HG02870 (cell line): ENCODE results near the gene PPIP5K1.
"Not testable (repeated sequence)": the region's sequence is repeated elsewhere in the genome, so short reads cannot be mapped to it uniquely, and the experiment has no call there.

Experiments
- ATAC-seq: cut with Tn5 transposase; IDR thresholded peaks from one replicate; pipeline ENCODE4 v1.9.1; 2021; ENCODE audit warnings: mild to moderate bottlenecking, moderate library complexity; ENCODE audit not compliant: unreplicated experiment

PPIP5K1 gene

DNA sequence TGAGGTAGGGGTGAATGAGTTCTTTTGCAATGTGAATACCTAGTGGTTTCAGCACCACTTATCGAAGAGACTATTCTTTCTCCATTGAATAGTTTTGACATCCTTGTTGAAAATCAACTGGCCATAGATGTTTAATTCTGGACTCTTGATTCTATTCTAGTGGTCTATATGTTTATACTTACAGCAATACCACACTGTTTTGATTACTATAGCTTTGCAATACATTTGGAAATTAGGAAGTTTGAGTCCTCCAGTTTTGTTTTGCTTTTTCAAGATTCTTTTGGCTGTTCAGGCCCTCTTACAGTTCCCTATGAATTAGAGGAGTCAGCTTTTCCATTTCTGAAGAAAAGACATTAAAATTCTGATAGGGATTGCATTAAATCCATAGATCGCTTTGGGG, 42.5 kb downstream of the PPIP5K1 start:
- ATAC-seq: no peak

DNA sequence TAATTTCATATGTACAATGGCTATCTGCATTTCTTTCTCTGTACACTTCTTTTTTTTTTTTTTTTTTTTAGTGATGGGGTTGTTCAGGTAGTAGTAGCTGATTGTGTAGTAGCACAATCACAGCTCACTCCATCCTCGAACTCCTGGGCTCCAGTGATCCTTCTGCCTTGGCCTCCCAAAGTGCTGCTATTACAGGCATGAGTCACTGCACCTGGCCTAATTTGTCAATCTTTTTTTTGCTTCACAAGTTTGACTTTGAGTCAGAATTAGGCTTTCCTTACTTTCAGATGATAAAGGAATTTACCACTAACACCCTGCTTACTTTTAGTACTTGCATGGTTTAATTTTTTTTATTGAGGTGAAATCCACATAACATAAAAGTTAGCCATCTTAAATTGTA, 44.6 kb downstream of the PPIP5K1 start:
- ATAC-seq: no peak

DNA sequence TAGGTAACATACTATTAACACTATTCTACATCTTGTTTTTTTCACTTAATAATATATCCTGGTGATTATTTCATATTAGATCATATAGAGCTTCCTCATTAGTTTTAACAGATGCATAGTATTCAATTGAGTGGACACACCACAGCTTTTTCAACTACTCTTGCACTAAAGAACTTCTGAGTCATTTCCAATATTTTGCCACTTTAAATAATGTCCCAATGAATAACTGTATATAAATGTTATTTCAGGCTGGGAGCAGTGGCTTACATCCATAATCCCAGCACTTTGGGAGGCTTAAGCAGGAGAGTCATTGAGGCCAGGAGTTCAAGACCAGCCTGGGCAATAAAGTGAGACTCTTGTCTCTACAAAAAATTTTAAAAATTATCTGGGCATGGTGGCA, 45.7 kb downstream of the PPIP5K1 start:
- no peak for ATAC-seq

DNA sequence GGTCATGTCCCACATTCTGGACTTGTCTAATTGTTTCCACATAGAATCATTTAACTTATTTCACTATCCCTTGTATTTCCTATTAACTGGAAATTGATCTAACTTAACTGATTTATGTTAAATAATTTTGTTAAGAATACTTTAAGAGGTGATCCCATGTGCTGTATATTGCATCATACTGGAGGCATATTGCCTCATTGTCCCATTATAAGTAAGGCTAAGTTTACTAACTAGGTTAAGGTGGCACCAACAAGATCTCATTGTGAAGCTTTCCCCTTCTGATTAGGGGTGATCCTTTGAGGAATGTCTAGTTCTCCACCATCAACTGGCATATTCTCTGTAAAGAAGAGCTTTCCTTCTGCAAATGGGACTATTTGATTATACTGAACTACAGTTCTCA, 48.2 kb downstream of the PPIP5K1 start:
- ATAC-seq: no peak

DNA sequence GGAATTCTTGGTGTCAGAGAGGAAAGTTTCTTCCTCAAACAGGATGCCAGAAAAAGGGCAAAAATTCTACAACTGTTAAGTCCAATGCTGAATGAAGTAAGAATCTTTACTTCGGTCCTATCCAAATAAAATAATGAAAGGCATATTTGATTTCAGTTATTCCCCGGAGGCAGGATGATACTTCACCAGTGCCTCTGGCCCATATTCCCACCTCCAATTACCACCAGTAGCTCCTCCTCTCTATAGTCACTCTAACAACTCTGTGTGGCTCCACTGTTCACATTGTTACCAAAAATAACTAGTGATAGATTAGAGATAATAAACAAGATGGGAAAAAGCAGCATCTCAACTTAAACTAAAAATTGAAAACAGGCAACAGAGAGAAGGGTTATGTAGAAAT, 51.9 kb downstream of the PPIP5K1 start:
- ATAC-seq: no peak

DNA sequence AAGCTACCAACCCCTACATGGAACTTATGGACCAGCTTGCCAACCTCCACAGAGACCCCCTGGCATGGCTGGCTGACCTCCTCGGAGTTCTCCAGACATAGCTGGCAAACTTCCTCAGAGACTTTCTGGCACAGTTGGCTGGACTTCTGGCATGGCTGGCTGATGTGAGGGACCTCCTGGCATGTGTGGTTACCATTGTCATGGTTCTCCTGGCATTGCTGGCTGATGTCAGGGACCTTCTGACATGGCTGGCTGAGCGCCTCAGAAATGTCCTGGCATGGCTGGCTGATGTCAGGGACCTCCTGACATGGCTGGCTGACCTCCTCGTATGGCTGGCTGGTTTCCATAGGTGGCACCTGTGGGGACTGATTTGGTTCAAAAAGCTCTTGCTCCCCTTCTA, 55.1 kb downstream of the PPIP5K1 start:
- no peak for ATAC-seq

DNA sequence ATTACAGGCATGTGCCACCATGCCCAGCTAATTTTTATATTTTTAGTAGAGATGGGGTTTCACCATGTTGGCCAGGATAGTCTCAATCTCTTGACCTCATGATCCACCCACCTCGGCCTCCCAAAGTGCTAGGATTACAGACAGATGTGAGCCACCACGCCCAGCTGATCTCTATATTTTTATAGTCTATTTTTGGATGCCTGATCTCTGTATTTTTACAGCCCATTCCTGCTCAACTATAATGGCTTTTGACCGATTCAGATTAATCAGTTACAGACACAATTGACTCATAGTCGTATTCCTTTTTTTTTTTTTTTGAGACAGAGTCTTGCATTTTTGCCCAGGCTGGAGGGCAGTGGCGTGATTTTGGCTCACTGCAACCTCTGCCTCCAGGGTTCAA, 57.2 kb downstream of the PPIP5K1 start:
- not testable (repeated sequence) for ATAC-seq

DNA sequence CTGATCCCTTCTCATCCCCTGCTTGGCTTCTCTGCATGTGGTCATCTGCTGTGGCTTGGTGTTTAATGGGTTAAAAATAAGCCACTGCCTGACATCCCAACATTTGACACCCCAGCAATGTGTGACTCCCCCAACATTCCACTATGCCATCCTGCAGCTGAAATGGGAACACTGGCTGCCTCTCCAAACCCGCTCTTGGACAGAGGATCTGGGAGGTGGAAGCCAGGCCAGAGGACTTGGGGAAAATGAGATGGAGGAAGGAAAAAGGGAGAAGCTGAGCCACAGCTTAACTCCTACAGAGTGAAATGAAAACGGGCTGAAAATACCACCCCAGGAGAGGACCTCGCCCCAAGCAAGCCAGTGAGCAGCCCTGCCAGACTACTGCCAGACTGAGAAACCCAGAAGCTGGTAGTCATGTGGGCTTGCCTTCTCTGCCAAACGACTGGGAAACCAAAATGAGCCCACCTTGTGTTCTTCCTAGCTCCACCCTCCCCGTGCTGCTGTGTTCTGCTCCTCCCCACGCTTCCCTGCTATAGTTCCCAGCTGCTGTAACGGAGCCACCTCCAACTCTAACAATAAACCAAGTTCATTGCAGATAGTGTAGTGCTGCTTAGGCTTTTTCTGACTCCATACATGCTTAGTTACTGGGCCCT, 58.9 kb downstream of the PPIP5K1 start:
- no peak for ATAC-seq

DNA sequence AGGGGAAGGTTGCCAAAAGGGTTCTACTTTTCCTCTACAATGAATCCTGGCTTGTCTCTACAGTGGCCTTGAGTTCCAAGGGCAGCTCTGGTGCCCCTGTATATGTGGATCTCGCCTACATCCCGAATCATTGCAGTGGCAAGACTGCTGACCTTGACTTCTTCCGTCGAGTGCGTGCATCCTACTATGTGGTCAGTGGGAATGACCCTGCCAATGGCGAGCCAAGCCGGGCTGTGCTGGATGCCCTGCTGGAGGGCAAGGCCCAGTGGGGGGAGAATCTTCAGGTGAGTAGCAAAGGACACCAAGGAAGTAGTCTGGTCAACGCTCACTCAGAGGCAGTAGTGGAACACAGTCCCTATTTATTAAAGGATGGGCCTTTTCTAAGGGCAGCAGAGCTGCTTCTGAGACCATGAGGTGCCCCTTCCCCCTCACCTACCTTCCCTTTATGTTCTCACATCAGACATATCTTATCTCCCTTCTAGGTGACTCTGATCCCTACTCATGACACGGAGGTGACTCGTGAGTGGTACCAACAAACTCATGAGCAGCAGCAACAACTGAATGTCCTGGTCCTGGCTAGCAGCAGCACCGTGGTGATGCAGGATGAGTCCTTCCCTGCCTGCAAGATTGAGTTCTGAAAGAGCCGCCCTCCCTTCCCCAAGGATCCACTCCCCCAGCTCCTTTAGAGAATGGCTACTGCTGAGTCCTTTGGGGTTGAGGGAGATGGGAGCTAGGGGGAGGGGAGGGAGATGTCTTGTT, 60.2 kb downstream of the PPIP5K1 start:
- no peak for ATAC-seq

DNA sequence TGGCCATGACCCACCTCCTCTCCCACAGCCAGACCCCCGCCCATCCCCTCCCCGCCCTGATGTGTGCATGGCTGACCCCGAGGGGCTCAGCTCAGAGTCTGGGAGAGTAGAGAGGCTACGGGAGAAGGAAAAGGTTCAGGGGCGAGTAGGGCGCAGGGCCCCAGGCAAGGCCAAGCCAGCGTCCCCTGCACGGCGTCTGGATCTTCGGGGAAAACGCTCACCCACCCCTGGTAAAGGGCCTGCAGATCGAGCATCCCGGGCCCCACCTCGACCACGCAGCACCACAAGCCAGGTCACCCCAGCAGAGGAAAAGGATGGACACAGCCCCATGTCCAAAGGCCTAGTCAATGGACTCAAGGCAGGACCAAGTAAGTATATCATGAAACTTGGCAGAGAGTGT, 60.9 kb downstream of the PPIP5K1 start:
- no peak for ATAC-seq

DNA sequence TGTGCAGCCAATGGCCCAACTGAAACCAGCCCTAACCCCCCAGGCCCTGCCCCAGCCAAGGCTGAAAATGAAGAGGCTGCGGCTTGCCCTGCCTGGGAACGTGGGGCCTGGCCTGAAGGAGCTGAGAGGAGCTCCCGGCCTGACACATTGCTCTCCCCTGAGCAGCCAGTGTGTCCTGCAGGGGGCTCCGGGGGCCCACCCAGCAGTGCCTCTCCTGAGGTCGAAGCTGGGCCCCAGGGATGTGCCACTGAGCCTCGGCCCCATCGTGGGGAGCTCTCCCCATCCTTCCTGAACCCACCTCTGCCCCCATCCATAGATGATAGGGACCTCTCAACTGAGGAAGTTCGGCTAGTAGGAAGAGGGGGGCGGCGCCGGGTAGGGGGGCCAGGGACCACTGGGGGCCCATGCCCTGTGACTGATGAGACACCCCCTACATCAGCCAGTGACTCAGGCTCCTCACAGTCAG, 61.4 kb downstream of the PPIP5K1 start:
- ATAC-seq: no peak

DNA sequence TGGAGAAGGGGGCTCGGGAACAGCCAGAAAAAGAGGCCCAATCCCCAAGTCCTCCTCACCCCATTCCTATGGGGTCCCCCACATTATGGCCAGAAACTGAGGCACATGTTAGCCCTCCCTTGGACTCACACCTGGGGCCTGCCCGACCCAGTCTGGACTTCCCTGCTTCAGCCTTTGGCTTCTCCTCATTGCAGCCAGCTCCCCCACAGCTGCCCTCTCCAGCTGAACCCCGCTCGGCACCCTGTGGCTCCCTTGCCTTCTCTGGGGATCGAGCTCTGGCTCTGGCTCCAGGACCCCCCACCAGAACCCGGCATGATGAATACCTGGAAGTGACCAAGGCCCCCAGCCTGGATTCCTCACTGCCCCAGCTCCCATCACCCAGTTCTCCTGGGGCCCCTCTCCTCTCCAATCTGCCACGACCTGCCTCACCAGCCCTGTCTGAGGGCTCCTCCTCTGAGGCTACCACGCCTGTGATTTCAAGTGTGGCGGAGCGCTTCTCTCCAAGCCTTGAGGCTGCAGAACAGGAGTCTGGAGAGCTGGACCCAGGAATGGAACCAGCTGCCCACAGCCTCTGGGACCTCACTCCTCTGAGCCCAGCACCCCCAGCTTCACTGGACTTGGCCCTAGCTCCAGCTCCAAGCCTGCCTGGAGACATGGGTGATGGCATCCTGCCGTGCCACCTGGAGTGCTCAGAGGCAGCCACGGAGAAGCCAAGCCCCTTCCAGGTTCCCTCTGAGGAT, 62.0 kb downstream of the PPIP5K1 start:
- ATAC-seq: no peak

DNA sequence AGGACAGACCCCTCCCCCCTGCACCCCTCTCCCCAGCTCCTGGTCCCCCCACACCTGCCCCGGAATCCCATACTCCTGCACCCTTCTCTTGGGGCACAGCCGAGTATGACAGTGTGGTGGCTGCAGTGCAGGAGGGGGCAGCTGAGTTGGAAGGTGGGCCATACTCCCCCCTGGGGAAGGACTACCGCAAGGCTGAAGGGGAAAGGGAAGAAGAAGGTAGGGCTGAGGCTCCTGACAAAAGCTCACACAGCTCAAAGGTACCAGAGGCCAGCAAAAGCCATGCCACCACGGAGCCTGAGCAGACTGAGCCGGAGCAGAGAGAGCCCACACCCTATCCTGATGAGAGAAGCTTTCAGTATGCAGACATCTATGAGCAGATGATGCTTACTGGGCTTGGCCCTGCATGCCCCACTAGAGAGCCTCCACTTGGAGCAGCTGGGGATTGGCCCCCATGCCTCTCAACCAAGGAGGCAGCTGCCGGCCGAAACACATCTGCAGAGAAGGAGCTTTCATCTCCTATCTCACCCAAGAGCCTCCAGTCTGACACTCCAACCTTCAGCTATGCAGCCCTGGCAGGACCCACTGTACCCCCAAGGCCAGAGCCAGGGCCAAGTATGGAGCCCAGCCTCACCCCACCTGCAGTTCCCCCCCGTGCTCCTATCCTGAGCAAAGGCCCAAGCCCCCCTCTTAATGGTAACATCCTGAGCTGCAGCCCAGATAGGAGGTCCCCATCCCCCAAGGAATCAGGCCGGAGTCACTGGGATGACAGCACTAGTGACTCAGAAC, 62.8 kb downstream of the PPIP5K1 start:
- no peak for ATAC-seq

DNA sequence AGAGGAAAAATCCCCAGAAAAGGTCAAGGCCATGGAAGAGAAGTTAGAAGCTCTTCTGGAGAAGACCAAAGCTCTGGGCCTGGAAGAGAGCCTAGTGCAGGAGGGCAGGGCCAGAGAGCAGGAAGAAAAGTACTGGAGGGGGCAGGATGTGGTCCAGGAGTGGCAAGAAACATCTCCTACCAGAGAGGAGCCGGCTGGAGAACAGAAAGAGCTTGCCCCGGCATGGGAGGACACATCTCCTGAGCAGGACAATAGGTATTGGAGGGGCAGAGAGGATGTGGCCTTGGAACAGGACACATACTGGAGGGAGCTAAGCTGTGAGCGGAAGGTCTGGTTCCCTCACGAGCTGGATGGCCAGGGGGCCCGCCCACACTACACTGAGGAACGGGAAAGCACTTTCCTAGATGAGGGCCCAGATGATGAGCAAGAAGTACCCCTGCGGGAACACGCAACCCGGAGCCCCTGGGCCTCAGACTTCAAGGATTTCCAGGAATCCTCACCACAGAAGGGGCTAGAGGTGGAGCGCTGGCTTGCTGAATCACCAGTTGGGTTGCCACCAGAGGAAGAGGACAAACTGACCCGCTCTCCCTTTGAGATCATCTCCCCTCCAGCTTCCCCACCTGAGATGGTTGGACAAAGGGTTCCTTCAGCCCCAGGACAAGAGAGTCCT, 63.6 kb downstream of the PPIP5K1 start:
- ATAC-seq: no peak

DNA sequence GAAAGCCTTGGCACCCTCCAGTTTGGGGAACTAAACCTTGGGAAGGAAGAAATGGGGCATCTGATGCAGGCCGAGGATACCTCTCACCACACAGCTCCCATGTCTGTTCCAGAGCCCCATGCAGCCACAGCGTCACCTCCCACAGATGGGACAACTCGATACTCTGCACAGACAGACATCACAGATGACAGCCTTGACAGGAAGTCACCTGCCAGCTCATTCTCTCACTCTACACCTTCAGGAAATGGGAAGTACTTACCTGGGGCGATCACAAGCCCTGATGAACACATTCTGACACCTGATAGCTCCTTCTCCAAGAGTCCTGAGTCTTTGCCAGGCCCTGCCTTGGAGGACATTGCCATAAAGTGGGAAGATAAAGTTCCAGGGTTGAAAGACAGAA, 64.9 kb downstream of the PPIP5K1 start:
- ATAC-seq: no peak

DNA sequence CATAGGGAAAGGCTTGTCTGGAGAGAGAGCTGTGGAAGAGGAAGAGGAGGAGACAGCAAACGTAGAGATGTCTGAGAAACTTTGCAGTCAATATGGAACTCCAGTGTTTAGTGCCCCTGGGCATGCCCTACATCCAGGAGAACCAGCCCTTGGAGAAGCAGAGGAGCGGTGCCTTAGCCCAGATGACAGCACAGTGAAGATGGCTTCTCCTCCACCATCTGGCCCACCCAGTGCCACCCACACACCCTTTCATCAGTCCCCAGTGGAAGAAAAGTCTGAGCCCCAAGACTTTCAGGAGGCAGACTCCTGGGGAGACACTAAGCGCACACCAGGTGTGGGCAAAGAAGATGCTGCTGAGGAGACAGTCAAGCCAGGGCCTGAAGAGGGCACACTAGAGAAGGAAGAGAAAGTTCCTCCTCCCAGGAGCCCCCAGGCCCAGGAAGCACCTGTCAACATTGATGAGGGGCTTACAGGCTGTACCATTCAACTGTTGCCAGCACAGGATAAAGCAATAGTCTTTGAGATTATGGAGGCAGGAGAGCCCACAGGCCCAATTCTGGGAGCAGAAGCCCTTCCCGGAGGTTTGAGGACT, 65.7 kb downstream of the PPIP5K1 start:
- no peak for ATAC-seq

DNA sequence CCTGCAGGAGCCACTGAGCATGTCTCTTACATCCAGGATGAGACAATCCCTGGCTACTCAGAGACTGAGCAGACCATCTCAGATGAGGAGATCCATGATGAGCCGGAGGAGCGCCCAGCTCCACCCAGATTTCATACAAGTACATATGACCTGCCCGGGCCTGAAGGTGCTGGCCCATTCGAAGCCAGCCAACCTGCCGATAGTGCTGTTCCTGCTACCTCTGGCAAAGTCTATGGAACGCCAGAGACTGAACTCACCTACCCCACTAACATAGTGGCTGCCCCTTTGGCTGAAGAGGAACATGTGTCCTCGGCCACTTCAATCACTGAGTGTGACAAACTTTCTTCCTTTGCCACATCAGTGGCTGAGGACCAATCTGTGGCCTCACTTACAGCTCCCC, 66.4 kb downstream of the PPIP5K1 start:
- no peak for ATAC-seq

DNA sequence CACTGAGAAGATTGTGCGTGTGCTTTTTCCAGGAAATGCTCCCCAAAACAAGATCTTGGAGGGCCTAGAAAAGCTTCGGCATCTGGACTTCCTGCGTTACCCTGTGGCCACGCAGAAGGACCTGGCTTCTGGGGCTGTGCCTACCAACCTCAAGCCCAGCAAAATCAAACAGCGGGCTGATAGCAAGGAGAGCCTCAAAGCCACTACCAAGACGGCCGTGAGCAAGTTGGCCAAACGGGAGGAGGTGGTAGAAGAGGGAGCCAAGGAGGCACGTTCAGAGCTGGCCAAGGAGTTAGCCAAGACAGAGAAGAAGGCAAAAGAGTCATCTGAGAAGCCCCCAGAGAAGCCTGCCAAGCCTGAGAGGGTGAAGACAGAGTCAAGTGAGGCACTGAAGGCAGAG, 67.8 kb downstream of the PPIP5K1 start:
- no peak for ATAC-seq

DNA sequence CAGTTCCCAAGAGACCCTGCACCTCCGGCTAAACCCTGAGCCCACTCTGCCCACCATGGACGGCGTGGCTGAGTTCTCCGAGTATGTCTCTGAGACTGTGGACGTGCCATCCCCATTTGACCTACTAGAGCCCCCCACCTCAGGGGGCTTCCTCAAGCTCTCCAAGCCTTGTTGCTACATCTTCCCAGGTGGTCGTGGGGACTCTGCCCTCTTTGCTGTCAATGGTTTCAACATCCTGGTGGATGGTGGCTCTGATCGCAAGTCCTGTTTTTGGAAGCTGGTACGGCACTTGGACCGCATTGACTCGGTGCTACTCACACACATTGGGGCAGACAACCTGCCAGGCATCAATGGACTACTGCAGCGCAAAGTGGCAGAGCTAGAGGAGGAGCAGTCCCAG, 68.6 kb downstream of the PPIP5K1 start:
- ATAC-seq: no peak

DNA sequence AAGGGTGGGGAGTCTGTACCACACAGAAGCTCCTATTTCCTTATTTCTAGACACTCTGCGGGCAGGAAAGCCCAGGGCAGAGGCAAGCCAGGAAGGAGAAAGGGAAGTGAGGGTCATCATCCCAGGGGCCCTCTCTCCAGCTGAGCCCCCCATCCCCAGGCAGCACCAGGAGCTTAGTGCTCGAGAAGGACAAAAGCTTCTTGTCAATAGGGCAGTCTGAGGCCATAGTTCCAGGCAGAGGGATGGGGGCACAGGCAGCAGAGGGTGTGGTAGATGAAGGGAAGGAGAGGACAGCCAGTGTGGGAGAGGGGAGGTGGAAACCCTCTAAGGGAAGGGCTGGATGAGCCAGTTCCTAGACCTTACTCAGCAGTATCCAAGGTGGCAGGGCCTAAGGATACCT, 69.9 kb downstream of the PPIP5K1 start:
- ATAC-seq: no peak
